Progenitor cell of endocrine pancreas (in vitro differentiated cells): Measurements from ENCODE around the gene DOC2B. TPM values are rescaled to one million over a fixed set of nuclear protein-coding genes. Genes with fewer than 3 reads are reported as not detected.

ENCODE experiments used
- DNase-seq: peaks from one replicate; pipeline ENCODE4 v3.0.0; 2021; ENCODE audit warnings: low spot score; ENCODE audit not compliant: unreplicated experiment
- H3K27ac Mint-ChIP-seq: 2 replicates; pipeline ENCODE4 v1.8.0; 2021; ENCODE audit warnings: mild to moderate bottlenecking, moderate library complexity, mixed read lengths
- H3K27me3 Mint-ChIP-seq: 2 replicates; pipeline ENCODE4 v1.8.0; 2021; ENCODE audit warnings: mixed read lengths
- H3K36me3 Mint-ChIP-seq: 2 replicates; pipeline ENCODE4 v1.8.0; 2022; ENCODE audit warnings: mixed read lengths; ENCODE audit not compliant: insufficient read depth
- H3K4me1 Mint-ChIP-seq: 2 replicates; pipeline ENCODE4 v1.8.0; 2021; ENCODE audit warnings: low read depth, mixed read lengths
- H3K4me3 Mint-ChIP-seq: 2 replicates; pipeline ENCODE4 v1.8.0; 2021; ENCODE audit warnings: low read depth, mild to moderate bottlenecking, moderate library complexity, mixed read lengths
- H3K9me3 Mint-ChIP-seq: 2 replicates; pipeline ENCODE4 v1.8.0; 2021; ENCODE audit warnings: low read depth, mixed read lengths
- CTCF ChIP-seq: fragments of 200-600 bp; sonication (generic); IDR thresholded peaks from one replicate; pipeline ENCODE4 v1.5.0; 2021; ENCODE audit warnings: antibody characterized with exemption, mild to moderate bottlenecking; ENCODE audit not compliant: unreplicated experiment
- long read RNA-seq: library from polyadenylated mRNA; unstranded; transcript quantifications from one replicate; pipeline ENCODE4 v2.0.0, GENCODE V29; 2020
- total RNA-seq: library from RNA; stranded (reverse); gene quantifications from 2 replicates; pipeline ENCODE4 v1.2.1, GENCODE V29; 2021

Gene DOC2B
- total RNA-seq, result 1.2 and 1.3 TPM in 2 replicates
- long read RNA-seq, result 0 reads

- Mint-ChIP-seq H3K4me3 (peak within 1 kb of the TSS; percentile 64), H3K36me3 (no peaks in the 10 kb centered on the region), H3K27ac (peak within 1 kb of the TSS; percentile 41), H3K9me3 (no peaks in the 10 kb centered on the region), H3K4me1 (peaks cover 3% of the 10 kb centered on the region), H3K27me3 (peaks cover 77% of the 10 kb centered on the region)
- DNase-seq, result peak; percentile 29
- no peak for TF ChIP-seq CTCF
Observed at GRCh38 chr17:181245-182049, at the start of gene DOC2B. Gene DOC2B, minus strand, starts transcription at chr17:181650. Its CDS starts 171 bp downstream, at chr17:181479.

- Mint-ChIP-seq H3K27me3 (no peaks in the 10 kb centered on the region), H3K36me3 (no peaks in the 10 kb centered on the region), H3K4me1 (no peaks in the 10 kb centered on the region), H3K4me3 (no peak overlapping the region), H3K27ac (no peak overlapping the region), H3K9me3 (no peaks in the 10 kb centered on the region)
- no peak for DNase-seq
- no peak for TF ChIP-seq CTCF
Observed at GRCh38 chr17:230395-230770, 48.9 kb upstream of the DOC2B start.

DNA sequence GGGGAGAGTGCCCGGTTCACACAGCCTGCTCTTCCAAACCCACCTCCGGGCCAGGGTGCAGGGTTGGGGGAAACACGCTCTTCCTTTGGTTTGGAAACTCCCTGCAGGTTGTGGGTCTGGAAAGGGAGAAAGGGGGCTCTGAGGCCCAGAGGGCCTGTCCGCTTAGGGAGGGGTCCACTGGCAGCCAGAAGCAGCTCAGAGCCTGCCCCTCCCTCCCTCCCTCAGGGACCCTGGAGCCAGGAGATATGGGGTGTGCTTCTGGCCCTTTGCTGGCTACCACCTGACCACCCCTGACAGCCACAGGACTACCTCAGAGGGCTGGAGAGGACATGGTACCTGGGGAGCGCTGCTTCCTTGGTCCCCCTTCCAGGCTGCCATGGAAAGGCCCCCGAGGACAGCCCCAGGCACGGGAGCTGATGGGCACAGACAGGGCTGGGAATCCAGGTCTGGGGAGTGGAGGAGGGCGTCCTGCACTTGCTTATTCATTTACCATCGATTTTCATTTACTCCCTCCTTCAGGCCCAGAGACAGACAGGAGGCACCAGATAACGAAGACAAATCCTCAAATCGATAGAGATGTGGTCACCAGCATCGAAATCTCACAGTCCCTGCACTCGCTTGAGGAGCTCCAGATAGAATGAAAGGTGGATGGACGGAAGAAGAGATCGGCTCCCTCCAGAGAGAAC is 48.4 kb upstream of the DOC2B start:
- Mint-ChIP-seq H3K27me3 (no peaks in the 10 kb centered on the region), H3K36me3 (no peaks in the 10 kb centered on the region), H3K27ac (no peak overlapping the region), H3K4me3 (no peak overlapping the region), H3K9me3 (no peaks in the 10 kb centered on the region), H3K4me1 (no peaks in the 10 kb centered on the region)
- no peak for DNase-seq
- TF ChIP-seq CTCF, result no peak

GRCh38 chr17:228951-229708 is 47.7 kb upstream of the DOC2B start:
- Mint-ChIP-seq H3K4me1 (no peaks in the 10 kb centered on the region), H3K36me3 (no peaks in the 10 kb centered on the region), H3K27me3 (no peaks in the 10 kb centered on the region), H3K27ac (no peak overlapping the region), H3K4me3 (no peak overlapping the region), H3K9me3 (no peaks in the 10 kb centered on the region)
- TF ChIP-seq CTCF, result no peak
- no peak for DNase-seq

GRCh38 chr17:227946-228615 is 46.6 kb upstream of the DOC2B start:
- Mint-ChIP-seq H3K27ac (no peak overlapping the region), H3K9me3 (no peaks in the 10 kb centered on the region), H3K27me3 (no peaks in the 10 kb centered on the region), H3K4me3 (no peak overlapping the region), H3K36me3 (peaks cover under 1% of the 10 kb centered on the region), H3K4me1 (no peaks in the 10 kb centered on the region)
- DNase-seq, result no peak
- no peak for TF ChIP-seq CTCF
